ENCODE results near the gene TMEM101.

TMEM101 gene

GRCh38 chr17:43994272-43995149 lies 20.3 kb downstream of the TMEM101 start (continued):
- peak; percentile 62 for TF ChIP-seq ZBTB48 (tag by site-specific recombination; IDR thresholded peaks at IDR 0.05)
- no peak for TF ChIP-seq ZNF664 (tag by site-specific recombination; IDR thresholded peaks at IDR 0.05)
- TF ChIP-seq KLF9 (tag by site-specific recombination; IDR thresholded peaks at IDR 0.05; ENCODE audit: low read depth): no peak
- no peak for TF ChIP-seq ZBTB21 (tag by site-specific recombination; IDR thresholded peaks at IDR 0.05)
- no peak for TF ChIP-seq PRDM6 (tag by site-specific recombination; IDR thresholded peaks at IDR 0.05)
- TF ChIP-seq ZNF670 (tag by site-specific recombination; IDR thresholded peaks at IDR 0.05; ENCODE audit: low read depth): no peak
- TF ChIP-seq ZNF707 (tag by site-specific recombination; IDR thresholded peaks at IDR 0.05): no peak
- TF ChIP-seq ZBTB11 (tag by site-specific recombination; conservative IDR thresholded peaks at IDR 0.05; ENCODE audit: low read depth): no peak
- TF ChIP-seq, protein P1, sequence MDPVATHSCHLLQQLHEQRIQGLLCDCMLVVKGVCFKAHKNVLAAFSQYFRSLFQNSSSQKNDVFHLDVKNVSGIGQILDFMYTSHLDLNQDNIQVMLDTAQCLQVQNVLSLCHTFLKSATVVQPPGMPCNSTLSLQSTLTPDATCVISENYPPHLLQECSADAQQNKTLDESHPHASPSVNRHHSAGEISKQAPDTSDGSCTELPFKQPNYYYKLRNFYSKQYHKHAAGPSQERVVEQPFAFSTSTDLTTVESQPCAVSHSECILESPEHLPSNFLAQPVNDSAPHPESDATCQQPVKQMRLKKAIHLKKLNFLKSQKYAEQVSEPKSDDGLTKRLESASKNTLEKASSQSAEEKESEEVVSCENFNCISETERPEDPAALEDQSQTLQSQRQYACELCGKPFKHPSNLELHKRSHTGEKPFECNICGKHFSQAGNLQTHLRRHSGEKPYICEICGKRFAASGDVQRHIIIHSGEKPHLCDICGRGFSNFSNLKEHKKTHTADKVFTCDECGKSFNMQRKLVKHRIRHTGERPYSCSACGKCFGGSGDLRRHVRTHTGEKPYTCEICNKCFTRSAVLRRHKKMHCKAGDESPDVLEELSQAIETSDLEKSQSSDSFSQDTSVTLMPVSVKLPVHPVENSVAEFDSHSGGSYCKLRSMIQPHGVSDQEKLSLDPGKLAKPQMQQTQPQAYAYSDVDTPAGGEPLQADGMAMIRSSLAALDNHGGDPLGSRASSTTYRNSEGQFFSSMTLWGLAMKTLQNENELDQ (tag by site-specific recombination; IDR thresholded peaks at IDR 0.05; ENCODE audit: low read depth): no peak
- no peak for TF ChIP-seq ZNF174 (tag by site-specific recombination; IDR thresholded peaks at IDR 0.05)
- TF ChIP-seq, protein P2, sequence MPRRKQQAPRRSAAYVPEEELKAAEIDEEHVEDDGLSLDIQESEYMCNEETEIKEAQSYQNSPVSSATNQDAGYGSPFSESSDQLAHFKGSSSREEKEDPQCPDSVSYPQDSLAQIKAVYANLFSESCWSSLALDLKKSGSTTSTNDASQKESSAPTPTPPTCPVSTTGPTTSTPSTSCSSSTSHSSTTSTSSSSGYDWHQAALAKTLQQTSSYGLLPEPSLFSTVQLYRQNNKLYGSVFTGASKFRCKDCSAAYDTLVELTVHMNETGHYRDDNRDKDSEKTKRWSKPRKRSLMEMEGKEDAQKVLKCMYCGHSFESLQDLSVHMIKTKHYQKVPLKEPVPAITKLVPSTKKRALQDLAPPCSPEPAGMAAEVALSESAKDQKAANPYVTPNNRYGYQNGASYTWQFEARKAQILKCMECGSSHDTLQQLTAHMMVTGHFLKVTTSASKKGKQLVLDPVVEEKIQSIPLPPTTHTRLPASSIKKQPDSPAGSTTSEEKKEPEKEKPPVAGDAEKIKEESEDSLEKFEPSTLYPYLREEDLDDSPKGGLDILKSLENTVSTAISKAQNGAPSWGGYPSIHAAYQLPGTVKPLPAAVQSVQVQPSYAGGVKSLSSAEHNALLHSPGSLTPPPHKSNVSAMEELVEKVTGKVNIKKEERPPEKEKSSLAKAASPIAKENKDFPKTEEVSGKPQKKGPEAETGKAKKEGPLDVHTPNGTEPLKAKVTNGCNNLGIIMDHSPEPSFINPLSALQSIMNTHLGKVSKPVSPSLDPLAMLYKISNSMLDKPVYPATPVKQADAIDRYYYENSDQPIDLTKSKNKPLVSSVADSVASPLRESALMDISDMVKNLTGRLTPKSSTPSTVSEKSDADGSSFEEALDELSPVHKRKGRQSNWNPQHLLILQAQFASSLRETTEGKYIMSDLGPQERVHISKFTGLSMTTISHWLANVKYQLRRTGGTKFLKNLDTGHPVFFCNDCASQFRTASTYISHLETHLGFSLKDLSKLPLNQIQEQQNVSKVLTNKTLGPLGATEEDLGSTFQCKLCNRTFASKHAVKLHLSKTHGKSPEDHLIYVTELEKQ (tag by site-specific recombination; IDR thresholded peaks at IDR 0.05; ENCODE audit: borderline replicate concordance): no peak
- TF ChIP-seq ZNF175 (tag by site-specific recombination; IDR thresholded peaks at IDR 0.05): no peak
- TF ChIP-seq OSR2 (tag by site-specific recombination; IDR thresholded peaks at IDR 0.05): no peak
- TF ChIP-seq REPIN1 (tag by site-specific recombination; IDR thresholded peaks at IDR 0.05; ENCODE audit: low read depth): no peak
- no peak for TF ChIP-seq REST (tag by site-specific recombination; IDR thresholded peaks at IDR 0.05)
- TF ChIP-seq, protein P3, sequence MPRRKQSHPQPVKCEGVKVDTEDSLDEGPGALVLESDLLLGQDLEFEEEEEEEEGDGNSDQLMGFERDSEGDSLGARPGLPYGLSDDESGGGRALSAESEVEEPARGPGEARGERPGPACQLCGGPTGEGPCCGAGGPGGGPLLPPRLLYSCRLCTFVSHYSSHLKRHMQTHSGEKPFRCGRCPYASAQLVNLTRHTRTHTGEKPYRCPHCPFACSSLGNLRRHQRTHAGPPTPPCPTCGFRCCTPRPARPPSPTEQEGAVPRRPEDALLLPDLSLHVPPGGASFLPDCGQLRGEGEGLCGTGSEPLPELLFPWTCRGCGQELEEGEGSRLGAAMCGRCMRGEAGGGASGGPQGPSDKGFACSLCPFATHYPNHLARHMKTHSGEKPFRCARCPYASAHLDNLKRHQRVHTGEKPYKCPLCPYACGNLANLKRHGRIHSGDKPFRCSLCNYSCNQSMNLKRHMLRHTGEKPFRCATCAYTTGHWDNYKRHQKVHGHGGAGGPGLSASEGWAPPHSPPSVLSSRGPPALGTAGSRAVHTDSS (tag by site-specific recombination; IDR thresholded peaks at IDR 0.05): no peak
- no peak for TF ChIP-seq ZNF146 (tag by site-specific recombination; IDR thresholded peaks at IDR 0.05)
- TF ChIP-seq GLIS2 (tag by site-specific recombination; IDR thresholded peaks at IDR 0.05): peak; percentile 87
- no peak for TF ChIP-seq ZNF302 (tag by site-specific recombination; IDR thresholded peaks at IDR 0.05; ENCODE audit: low read depth)
- no peak for TF ChIP-seq ZSCAN23 (tag by site-specific recombination; IDR thresholded peaks at IDR 0.05)
- TF ChIP-seq RBAK (tag by site-specific recombination; IDR thresholded peaks at IDR 0.05): no peak
- TF ChIP-seq ZBTB20 (tag by site-specific recombination; IDR thresholded peaks at IDR 0.05): peak; percentile 38; the same call in 1 of the 2 replicates
